Measurements from ENCODE around the gene RNF214.

The RNF214 gene

DNA sequence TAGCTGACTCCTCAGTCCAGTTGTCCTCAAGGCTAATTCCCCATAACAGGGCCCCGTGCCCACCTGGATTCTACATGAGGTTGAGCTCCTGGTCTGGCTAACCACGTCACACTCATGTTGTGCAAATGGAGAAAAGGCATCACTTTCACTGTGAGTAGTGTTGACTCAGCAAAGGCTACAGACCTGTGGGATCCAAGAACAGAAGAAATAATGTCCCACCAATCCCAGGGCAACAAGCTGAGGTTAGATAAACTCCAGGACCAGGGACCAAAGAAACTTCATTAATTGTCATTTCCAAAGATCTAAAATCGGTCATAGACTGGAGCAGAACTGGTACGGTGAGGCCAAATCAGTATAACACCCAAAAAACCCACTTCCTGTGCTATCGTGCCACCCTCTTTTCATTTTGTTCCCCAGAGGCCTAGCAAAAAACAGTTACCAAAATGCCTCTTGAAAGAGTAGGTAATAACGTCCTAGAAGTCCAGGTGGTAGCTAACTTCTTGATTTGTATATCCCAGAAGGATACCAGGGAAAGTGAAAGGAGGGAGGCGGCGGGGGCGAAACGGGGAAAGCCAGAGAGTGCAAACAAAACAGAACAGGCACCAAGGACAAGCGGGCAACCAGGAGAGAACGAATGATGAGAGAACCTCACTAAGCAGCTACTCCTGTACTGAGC is 2.0 kb upstream of the RNF214 start:
- in situ Hi-C loops (cut with HindIII; ENCODE audit: low sequenced_read_pairs), result no loop called here
- peak overlapping the region; percentile 97 for H3K4me3 ChIP-seq (ENCODE audit: low read depth, low read length)
- TF ChIP-seq, protein P1, sequence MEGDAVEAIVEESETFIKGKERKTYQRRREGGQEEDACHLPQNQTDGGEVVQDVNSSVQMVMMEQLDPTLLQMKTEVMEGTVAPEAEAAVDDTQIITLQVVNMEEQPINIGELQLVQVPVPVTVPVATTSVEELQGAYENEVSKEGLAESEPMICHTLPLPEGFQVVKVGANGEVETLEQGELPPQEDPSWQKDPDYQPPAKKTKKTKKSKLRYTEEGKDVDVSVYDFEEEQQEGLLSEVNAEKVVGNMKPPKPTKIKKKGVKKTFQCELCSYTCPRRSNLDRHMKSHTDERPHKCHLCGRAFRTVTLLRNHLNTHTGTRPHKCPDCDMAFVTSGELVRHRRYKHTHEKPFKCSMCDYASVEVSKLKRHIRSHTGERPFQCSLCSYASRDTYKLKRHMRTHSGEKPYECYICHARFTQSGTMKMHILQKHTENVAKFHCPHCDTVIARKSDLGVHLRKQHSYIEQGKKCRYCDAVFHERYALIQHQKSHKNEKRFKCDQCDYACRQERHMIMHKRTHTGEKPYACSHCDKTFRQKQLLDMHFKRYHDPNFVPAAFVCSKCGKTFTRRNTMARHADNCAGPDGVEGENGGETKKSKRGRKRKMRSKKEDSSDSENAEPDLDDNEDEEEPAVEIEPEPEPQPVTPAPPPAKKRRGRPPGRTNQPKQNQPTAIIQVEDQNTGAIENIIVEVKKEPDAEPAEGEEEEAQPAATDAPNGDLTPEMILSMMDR (IDR thresholded peaks at IDR 0.05; ENCODE audit: low read depth, low read length, missing control alignments), result no peak
- DNase-seq (ENCODE audit: low read depth), result no peak

DNA sequence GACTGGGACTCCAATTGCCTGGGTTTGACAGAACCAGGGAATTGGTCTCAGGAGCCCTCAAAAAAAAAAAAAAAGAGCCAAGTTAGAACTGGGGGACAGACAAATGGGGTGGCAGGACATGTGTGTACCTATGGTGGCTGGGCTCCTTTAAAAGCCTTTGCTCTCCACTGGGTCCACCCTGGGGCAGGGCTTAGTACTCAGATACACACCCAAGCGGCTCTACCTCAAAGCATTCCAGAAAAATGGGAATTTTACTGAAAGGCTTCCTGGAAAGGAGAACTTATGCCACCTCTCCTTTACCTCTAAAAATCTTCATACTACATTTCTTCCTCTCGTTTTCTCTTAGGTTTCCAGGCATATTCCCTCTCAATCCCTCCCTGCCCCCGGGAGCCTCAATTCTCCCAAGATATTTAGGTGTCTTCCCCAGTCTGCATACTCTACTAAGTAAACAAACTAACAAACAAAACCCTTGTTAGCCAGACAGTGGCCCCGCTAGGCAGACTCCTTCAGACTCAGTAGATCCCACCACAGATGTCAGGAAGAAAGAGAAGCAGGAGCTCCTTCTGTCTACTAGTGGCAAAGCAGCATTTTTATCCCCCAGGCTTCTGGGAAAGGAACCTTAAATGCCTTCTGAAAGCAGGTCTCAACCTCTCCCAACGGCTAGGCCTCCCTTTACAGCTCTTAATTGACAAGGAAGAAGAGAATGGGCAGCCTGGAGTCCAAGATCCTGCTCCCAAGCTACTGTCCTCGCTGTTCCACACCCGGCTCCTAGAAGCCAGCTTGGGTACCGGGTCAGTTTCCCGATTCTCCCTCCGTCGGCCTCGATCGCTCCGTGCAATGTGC is 1.3 kb upstream of the RNF214 start:
- DNase-seq (ENCODE audit: low read depth), result no peak
- TF ChIP-seq, protein P1 (IDR thresholded peaks at IDR 0.05; ENCODE audit: low read depth, low read length, missing control alignments), result no peak
- in situ Hi-C loops (cut with HindIII; ENCODE audit: low sequenced_read_pairs), result no loop called here
- peak overlapping the region; percentile 97 for H3K4me3 ChIP-seq (ENCODE audit: low read depth, low read length)

- in situ Hi-C loops (cut with HindIII; ENCODE audit: low sequenced_read_pairs), result no loop called here
- no peak for DNase-seq (ENCODE audit: low read depth)
- TF ChIP-seq, protein P1 (IDR thresholded peaks at IDR 0.05; ENCODE audit: low read depth, low read length, missing control alignments), result no peak
- peak within 1 kb of the TSS; percentile 97 for H3K4me3 ChIP-seq (ENCODE audit: low read depth, low read length)
Observed at GRCh38 chr11:117231842-117232091, 704 bp upstream of the RNF214 start, which contains the start of gene PCSK7. Gene PCSK7 (minus strand): TSS chr11:117232073. CDS start chr11:117229844, 2,229 bp downstream.

DNA sequence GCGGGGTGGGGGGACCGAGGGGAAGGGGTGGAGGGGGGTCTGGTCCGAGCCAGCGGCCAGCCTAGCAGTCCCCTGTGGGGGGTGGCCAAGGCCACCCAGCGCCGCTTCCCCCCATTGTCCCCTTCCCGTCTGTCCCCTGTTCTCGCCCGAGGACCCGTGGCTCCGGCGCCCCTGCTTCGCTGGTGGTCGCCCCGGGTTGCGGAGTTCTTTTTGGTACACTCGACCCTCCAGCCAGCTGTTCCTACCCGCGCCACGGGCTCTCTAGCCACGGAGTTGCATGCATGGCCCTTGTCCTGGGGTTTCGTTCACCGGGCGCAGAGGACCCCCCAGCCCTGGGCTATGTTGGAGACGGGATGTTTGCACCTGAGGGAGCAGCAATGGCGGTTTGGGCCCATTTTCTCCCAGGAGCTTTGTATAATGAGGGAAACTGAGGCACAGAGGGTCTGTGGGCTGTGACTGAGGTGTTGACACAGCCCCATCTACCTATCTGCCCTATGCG is 489 bp downstream of the RNF214 start:
- H3K4me3 ChIP-seq (ENCODE audit: low read depth, low read length), result peak overlapping the region; percentile 97
- TF ChIP-seq, protein P1 (IDR thresholded peaks at IDR 0.05; ENCODE audit: low read depth, low read length, missing control alignments), result no peak
- no peak for DNase-seq (ENCODE audit: low read depth)
- in situ Hi-C loops (cut with HindIII; ENCODE audit: low sequenced_read_pairs), result no loop called here

DNA sequence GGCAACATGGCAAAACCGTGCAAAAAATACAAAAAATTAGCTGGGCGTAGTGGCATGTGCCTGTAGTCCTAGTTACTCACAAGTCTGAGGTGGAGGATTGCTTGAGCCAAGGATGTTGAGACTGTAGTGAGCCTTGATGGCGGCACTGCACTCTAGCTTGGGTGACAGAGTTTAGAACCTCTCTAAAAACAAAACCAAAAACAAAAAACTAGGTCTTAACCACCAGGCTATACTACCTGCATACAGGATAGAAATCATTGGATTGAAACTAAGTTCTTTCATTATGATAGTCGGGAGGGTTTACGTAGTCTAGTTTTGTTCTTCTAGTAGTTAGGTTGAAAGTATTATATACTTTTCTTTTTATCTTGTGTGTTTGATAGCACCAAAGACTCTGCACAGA is 5.8 kb downstream of the RNF214 start:
- DNase-seq (ENCODE audit: low read depth), result no peak
- in situ Hi-C loops (cut with HindIII; ENCODE audit: low sequenced_read_pairs), result no loop called here

DNA sequence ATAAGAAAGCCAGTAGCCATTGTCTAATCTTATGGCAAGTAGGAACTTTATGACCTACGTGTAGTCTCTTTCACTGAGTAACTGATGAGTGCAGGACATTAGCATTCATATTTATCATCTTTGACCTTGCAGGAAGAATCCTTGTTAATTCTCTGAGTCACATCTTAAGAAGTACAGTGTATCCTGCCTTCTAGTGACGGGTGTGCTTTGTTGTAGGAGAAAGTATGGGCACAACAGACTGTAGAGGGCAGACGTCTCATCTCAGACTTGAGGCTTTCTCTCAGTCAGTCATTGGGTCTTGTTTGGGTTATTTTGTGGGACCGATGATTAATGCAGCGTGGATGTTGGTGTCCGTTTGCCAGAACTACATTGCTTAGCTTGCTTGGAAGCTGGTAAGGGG is 6.8 kb downstream of the RNF214 start:
- DNase-seq (ENCODE audit: low read depth), result peak; percentile 47
- TF ChIP-seq, protein P1 (IDR thresholded peaks at IDR 0.05; ENCODE audit: low read depth, low read length, missing control alignments), result peak; percentile 64
- H3K4me3 ChIP-seq (ENCODE audit: low read depth, low read length), result no peak overlapping the region
- in situ Hi-C loops (cut with HindIII; ENCODE audit: low sequenced_read_pairs), result no loop called here

More for the DNA sequence above, 5.8 kb downstream of the RNF214 start:
- no peak overlapping the region for H3K4me3 ChIP-seq (ENCODE audit: low read depth, low read length)
- TF ChIP-seq, protein P1 (IDR thresholded peaks at IDR 0.05; ENCODE audit: low read depth, low read length, missing control alignments), result no peak

All from astrocyte of the cerebellum (primary cell).